Transverse colon (tissue), 4 donors: Measurements from ENCODE around the gene KCNG4.

Experiments used
- POLR2AphosphoS5 ChIP-seq, 3 donors: sonication (generic); formaldehyde crosslinking; IDR thresholded peaks; one replicate each; pipeline ENCODE4 v1.6.1; 2016; ENCODE audit warnings: antibody characterized with exemption in 3 of 3
- TF ChIP-seq, protein P1 (sequence below), 5 experiments: fragments of 200-600 bp in 3 of 5; fragments of 450-650 bp in 2 of 5; sonication (generic) in 3 of 5; IDR thresholded peaks; 1 replicate in 2 of 5; 2 replicates in 3 of 5; pipeline ENCODE4 v1.5.1; 2016 to 2017; ENCODE audit warnings: antibody characterized with exemption in 5 of 5, inconsistent platforms in 3 of 5, mild to moderate bottlenecking in 2 of 5, moderate library complexity in 1 of 5

DNA sequence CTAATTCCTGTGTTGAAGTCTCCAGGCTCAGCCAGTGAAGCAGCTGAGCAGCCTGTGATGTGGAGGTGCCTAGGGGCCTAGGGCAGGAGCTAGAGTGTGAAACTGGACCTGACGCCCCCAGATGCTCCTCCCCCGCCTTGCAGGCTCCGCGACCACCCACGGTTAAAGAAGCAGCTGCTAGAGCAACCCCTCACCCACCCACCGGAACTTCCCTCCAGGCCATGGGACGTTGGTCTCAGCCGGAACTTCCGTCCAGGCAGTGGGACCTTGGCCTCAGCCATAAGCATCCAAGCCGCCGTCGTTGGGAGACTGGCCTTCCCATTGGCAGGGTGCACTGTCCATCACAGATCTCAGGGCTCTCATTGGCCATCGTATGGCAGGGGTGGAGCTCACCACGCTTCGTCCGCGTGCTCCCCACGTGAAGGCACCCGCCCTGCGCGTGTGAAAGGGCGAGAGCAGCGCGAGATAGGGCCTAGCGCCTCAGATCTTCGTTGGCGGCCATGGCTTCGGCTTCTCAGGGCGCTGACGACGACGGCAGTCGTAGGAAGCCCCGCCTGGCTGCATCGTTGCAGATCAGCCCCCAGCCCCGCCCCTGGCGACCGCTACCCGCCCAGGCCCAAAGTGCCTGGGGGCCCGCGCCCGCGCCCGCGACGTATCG, 49.0 kb downstream of the KCNG4 start, which contains the start of gene ADAD2:
- TF ChIP-seq, protein P1, sequence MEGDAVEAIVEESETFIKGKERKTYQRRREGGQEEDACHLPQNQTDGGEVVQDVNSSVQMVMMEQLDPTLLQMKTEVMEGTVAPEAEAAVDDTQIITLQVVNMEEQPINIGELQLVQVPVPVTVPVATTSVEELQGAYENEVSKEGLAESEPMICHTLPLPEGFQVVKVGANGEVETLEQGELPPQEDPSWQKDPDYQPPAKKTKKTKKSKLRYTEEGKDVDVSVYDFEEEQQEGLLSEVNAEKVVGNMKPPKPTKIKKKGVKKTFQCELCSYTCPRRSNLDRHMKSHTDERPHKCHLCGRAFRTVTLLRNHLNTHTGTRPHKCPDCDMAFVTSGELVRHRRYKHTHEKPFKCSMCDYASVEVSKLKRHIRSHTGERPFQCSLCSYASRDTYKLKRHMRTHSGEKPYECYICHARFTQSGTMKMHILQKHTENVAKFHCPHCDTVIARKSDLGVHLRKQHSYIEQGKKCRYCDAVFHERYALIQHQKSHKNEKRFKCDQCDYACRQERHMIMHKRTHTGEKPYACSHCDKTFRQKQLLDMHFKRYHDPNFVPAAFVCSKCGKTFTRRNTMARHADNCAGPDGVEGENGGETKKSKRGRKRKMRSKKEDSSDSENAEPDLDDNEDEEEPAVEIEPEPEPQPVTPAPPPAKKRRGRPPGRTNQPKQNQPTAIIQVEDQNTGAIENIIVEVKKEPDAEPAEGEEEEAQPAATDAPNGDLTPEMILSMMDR (IDR thresholded peaks at IDR 0.05) = no peak
- TF ChIP-seq POLR2AphosphoS5 (IDR thresholded peaks at IDR 0.05) = no peak
